Superior temporal gyrus (tissue), 1 donor: ENCODE results near the gene GABRG3.

Experiments used
- DNase-seq: peaks from one replicate; pipeline ENCODE4 v3.0.0-alpha.2; 2016; ENCODE audit errors: extremely low spot score

The GABRG3 gene

DNA sequence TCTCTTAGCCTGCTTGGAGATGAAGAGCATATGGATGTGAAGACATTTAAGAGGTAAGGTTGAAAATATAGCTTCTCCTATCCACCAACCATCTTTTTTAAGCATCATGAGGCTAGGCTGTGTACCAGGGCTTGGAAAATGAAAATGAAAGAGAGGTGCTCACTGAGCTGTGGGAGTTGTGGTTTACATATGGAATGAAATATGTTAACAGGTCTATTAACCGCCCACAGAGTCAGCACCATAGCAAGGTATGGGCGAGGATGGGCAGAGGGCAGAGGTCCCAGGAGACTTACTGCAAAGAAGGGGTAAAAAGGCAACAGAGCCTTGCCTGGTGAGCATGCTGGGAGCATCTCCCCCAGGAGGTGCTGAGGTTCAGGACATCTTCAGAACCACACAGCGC, 273.1 kb downstream of the GABRG3 start:
- DNase-seq = no peak

- DNase-seq = no peak
These were observed 277.3 kb downstream of the GABRG3 start for GRCh38 chr15:27248251-27248650.

- no peak for DNase-seq
These were observed 278.2 kb downstream of the GABRG3 start for GRCh38 chr15:27249046-27249759.

DNA sequence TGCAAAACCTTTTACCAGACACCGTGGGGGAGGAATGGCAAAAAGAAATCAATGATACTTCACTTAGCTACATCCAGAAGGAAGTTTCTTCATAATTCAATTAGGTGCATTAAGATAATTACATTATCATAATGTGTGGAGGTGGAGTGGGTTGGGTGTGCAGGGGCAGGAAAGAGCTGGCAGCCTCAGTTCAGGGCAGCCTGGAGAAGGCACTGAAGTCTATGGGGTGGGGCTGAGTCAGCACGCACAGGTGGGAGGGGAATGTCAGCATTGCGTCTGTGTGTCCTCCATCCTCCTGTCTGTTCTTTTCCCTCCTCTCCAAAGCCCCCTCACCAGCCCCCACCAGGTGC, 278.8 kb downstream of the GABRG3 start:
- no peak for DNase-seq

GRCh38 chr15:27250223-27250622, 279.2 kb downstream of the GABRG3 start:
- no peak for DNase-seq

GRCh38 chr15:27254055-27254454, 283.1 kb downstream of the GABRG3 start:
- DNase-seq = no peak

DNA sequence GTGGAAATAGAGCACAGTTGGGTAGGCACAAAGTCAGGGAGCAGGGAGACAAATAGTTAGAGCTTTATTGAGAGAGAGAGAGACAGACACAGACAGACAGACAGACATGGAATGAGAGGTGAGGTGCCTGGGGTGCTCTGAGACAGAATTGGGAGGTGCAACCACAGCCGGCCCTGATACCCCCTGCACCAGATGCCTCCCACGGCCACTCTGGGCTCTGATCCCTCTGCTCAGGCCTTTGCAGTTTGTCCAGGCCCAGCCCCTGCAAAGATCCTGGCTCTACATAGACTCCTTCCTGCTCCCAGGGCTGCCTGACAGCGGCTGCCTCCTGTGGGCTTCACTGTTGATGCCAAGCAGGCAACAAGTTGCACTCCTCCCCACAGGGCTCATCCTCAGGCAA, 283.8 kb downstream of the GABRG3 start:
- no peak for DNase-seq

GRCh38 chr15:27256446-27256845, 285.5 kb downstream of the GABRG3 start:
- DNase-seq = no peak

DNA sequence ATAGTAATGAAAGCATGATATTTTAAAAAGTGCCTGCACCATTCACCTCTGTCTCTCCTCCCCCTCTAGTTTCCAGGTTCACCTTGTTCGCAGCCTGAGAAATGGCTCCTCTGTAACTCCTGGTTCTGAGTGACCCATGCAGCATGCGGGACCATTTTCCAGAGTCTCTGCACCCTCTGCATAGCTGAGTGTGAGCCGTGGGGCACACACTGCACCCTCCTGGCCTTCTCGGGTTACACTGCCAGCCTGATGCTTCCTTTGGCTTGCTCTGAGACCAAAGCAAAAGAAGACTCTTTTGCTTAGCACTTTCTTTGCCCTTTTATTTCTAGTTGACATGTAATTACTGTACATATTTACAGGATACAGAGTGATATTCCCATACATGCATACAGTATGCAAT, 287.3 kb downstream of the GABRG3 start:
- no peak for DNase-seq

- no peak for DNase-seq
These were observed 289.5 kb downstream of the GABRG3 start for GRCh38 chr15:27260523-27260922.

DNA sequence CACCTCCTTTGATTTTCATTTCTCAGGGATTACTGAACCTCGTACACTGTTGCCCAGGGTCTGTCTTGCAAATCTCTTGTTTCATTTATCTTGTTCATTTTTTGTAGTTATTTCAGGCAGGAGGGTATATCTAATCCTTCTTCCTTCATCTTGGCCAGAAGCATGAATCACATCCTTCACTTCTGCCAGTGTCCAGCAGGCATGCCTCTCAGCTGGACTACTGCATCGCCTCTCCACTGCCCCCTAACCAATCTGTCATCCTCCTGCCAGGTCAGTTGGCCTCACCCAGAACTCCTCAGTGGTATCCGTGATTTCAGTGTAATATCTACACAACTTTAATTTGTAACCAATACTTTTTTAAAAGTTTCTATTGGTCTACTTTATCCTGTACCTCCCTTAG, 297.9 kb downstream of the GABRG3 start:
- DNase-seq = no peak

- no peak for DNase-seq
These were observed 300.3 kb downstream of the GABRG3 start for GRCh38 chr15:27271258-27271657.

DNA sequence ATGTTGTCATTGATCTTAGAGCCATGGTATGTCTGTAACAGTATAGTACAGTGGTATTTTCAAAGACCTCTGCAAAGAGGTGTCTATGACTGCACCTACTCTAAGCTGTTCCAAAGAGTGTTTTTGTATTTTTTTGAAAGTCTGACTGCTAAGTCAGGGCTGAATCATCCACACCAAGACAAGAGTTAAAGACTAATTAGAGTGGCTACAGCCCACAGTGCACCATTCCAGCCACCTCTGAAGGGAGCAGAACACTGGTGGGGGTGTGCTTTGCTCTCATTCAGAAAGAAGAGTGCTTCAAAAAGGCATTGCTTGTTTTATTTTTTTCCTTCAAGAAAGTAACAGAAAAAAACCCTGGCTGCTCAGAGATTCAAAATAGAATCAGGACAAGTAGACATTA, 301.4 kb downstream of the GABRG3 start:
- no peak for DNase-seq

DNA sequence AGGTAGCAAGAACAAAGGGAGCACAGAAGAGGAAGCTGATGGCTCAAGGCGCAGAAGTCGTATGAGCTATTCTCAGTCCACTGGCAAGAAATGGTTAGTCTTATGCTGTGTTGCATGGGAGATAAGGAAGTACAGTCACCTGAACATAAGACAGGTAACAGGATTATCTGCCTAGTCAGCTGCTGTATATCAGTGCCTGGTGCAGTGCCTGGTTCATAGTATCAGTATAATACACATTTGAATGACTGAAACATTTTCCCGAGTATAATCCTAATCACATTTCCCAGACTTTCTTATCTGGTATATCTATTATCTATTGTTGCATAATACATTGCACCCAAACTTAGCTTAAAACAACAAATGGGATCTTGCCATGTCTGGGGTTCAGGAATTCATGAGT, 302.5 kb downstream of the GABRG3 start:
- no peak for DNase-seq

- DNase-seq = no peak
These were observed 307.8 kb downstream of the GABRG3 start for GRCh38 chr15:27278761-27279160.

DNA sequence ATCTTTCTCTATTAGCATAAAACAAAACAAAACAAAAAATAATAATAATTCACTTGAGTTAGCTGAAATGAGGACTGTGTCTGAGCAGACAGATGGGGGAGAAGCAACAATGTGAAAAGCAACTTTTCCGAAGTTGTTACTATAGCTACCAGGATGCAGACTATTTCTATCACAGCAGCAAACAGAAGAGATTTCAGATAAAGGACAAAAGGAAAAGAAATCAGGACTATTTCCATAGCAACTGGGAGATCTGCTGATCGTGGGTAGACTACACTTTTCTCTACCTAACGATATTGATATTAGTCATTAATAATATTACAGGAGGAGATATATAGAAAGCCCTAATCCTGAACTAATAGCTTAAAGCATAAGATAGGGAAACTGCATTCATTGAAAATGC, 321.7 kb downstream of the GABRG3 start:
- DNase-seq = no peak

- no peak for DNase-seq
These were observed 322.6 kb downstream of the GABRG3 start for GRCh38 chr15:27293607-27294006.

- DNase-seq = no peak
These were observed 346.8 kb downstream of the GABRG3 start for GRCh38 chr15:27317736-27318135.

- no peak for DNase-seq
These were observed 352.8 kb downstream of the GABRG3 start for GRCh38 chr15:27323801-27324200.

- no peak for DNase-seq
These were observed 354.1 kb downstream of the GABRG3 start for GRCh38 chr15:27324886-27325615.

DNA sequence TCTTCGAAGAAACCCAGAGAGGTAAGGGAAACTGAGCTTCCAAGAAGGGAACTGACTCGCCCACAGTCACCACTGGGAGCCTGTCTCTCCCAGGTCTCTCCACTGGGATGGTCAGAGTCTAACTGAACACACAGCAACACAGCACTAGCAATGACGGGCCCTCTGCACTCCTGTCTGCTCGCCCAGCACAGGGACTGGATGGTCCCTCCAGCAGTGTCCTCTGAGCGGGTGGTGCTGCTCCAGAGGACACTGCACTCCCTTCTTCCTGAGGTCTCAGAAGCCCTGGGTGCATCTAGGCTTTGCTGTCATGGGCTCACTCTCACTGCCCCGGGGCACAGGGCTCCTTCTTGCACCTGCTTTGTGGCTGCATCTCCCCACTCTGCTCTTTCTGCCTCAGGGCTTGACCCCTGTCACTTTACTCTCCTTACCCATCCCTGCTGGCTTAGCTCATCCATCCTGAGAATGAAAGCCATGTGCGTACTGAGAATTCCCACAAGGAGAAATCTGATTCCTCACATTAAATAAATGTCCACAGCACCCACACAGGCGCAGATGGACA, 356.6 kb downstream of the GABRG3 start:
- no peak for DNase-seq

GRCh38 chr15:27328186-27328585, 357.2 kb downstream of the GABRG3 start:
- no peak for DNase-seq

GRCh38 chr15:27328608-27329007, 357.6 kb downstream of the GABRG3 start:
- peak; percentile 58 for DNase-seq
